CD4-positive, alpha-beta T cell treated with Interferon gamma for 1 hour (primary cell): ENCODE results near the gene MTPN.

Experiments used
- DNase-seq: peaks from one replicate; pipeline ENCODE4 v3.0.0-alpha.2; 2020

Gene MTPN

GRCh38 chr7:135920478-135920877 lies 56.7 kb downstream of the MTPN start:
- DNase-seq: no peak

DNA sequence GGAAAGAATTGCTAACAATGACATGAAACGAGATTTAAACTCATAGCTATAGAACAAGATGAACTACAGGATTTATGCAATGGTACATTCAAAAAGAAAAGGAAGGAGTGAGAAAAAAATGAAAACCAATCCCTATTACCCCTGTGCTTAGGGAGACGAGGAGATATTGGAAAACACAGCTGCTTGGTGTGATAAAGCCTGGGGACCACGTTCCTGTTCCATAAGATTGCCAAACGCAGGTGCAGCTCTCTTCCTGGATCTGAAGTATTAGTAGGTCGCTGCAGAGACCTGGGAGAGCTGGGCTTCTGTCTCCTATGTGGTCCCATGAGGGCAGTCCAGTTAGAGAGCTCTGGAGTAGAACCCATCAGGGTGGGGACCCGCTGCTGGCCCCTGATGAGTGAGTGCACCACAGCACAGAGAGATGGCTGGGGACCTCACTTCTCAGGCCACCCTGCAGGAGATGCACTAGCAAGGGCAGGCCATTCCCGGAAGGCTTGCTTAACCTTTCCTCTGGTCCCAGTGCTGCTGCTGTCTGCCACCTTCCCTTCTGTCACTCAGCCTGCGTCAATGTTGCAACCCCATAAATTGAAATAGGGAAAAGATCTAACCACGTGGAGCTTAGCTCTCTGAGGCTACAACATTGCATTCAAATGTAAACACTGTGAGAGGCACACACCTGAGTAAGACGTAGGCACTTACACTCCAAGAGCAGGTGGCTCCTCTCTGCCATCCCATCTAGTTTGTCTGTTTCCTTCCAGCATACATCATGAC lies 57.9 kb downstream of the MTPN start:
- DNase-seq: no peak

DNA sequence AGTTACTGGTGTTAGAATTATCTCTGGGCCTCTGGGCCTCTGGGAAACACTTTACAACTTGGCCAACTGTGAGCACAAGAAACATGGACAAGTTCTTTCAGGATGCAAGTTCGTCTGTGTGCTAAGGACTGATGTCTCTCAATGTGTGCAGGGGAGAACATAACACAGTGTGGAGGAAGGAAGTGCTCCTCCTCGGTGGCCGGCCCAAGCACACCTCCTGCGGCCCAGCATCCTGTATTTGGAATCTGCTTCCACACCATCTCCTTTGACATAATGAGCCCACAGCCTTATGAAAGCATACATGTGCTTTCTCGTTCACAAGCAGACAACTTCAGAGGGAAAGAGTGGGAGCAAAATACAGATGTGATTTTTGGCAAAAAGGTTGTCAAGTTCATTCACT lies 59.0 kb downstream of the MTPN start:
- DNase-seq: no peak

DNA sequence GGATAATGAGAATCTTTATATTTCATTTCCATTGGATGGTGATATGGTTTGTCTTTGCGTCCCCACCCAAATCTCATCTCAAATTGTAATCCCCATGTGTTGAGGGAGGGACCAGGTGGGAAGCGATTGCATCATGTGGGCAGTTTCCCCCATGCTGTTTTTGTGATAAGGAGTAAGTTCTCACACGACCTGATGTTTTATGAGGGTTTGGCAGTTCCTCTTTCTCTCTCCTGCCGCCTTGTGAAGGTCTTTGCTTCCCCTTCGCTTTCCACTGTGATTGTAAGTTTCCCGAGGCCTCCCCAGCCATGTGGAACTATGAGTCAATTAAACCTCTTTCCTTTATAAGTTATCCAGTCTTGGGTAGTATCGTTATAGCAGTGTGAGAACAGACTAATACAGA lies 59.4 kb downstream of the MTPN start:
- no peak for DNase-seq

- DNase-seq: no peak
These were observed 62.8 kb downstream of the MTPN start for GRCh38 chr7:135914346-135914745.

GRCh38 chr7:135913404-135913803 lies 63.8 kb downstream of the MTPN start:
- no peak for DNase-seq

- DNase-seq: no peak
These were observed 66.1 kb downstream of the MTPN start for GRCh38 chr7:135911099-135911498.

- DNase-seq: no peak
These were observed 66.6 kb downstream of the MTPN start for GRCh38 chr7:135910393-135911036.

DNA sequence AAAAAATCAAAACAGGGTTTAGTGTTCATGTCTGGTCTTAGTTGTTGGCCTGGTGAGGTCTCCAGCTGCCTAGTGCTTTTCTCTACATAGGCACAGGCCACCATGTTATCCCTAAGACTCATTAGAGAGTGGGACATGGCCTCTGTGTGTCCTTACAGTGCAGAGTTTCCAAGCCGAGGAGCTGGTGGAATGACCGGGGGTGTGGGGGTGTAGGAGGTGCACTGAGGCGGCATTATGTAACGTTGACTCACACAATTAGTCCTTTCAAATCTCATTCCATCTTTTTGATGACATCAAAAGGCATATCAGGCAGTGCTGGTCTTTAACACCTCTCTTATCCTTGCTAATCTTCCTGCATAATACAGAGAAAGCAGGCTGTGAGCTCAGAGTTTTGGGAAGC lies 71.3 kb downstream of the MTPN start:
- no peak for DNase-seq

GRCh38 chr7:135905355-135905754 lies 71.8 kb downstream of the MTPN start:
- DNase-seq: no peak

GRCh38 chr7:135904282-135904681 lies 72.9 kb downstream of the MTPN start:
- DNase-seq: no peak

DNA sequence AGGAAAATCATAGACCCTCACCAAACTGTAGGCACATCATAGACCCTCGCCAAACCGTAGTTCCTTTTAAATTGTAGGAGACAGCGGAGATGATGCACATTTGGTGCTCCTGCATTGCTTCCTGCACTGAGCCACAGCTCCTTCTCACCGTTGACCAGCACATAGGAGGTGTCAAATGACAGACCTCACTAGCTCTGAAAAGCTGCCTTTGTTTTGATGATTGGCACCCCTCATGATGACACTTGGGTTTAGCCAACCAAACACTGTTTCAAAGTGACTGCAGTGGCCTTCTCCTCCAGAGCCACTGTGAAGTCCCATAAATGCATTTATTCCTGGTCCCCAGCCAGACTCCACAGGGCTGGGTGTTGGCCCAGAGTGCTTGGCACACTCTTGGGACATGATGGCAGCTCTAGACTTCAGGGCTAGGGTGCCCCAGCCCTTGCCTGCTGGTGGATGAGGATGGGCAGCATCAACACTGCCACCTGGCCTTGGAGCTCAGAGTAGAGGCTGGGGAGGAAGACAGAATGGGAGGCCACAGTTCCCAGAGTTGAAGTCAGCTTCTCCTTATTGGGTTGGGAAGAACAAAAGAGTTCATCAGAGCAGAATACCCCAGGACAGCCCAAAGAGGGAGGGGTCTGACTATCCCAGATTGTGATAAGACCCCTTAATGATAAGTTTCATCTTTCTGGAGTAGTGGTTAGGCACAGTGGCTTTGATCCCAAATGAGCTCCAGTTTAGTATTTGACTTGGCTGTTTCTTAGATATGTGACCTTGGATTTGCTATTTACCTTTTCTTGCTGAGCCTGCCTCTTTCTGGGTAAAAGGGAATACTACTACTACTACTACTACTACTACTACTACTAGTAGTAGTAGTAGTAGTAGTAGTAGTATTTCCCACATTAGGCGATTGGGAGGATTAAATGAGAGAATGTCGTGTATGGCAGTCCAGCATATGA lies 75.3 kb downstream of the MTPN start:
- DNase-seq: no peak

- DNase-seq: no peak
These were observed 77.1 kb downstream of the MTPN start for GRCh38 chr7:135900065-135900546.

GRCh38 chr7:135899458-135900064 lies 77.6 kb downstream of the MTPN start:
- no peak for DNase-seq

DNA sequence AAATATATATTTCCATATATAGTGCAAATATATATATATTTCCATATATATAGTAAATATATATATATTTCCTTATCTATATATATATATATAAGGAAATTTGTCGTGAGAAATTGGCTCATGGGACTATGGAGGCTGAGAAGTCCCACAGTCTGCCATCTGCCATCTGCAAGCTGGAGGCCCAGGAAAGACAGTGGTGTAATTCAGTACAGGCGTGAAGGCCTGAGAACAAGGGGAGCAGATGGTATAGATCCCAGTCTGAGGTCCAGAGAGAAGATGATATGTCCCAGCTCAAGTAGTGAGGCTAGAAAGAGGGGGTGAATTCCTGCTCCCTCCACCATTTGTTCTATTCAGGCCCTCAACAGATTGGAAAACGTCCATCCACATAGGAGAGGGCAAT lies 78.9 kb downstream of the MTPN start:
- no peak for DNase-seq

DNA sequence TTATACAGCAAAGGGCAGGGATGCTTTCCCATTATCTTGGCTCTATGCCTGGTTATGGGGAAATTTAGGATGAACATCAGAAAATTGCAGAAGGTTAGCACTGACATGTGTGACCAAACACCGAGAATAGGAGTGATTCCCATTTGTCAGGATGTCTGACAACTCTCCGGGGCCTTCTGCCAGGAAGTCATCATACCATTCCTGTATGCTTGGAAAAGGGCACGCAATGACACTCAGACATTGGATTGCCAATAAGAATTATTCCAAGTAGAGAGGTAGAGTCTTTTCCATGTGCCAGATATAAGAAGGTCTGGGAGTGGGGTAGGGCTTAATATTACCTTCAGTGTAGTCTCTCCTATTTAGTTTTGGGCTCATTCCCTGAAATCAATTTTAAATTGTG lies 82.3 kb downstream of the MTPN start:
- DNase-seq: no peak

GRCh38 chr7:135889823-135890222 lies 87.3 kb downstream of the MTPN start:
- no peak for DNase-seq

DNA sequence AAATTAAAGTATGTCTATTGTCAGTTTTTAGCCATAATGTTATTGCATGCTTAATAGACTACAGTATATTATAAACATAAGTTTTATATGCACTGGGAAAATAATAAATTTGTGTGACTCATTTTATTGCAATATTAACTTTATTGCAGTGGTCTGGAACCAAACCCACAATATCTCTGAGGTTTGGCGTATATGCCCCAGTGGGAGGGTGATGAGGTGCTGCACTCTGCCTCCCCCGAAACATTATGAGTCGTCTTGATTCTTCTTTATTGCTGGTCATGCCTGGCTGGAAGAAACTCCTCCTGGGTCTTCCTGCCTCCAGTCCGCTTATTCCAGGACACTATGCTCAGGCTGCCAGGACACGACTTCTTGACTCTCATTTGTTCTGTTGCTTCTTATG lies 88.4 kb downstream of the MTPN start:
- no peak for DNase-seq

GRCh38 chr7:135886345-135887132 lies 90.6 kb downstream of the MTPN start:
- DNase-seq: no peak

- DNase-seq: no peak
These were observed 92.5 kb downstream of the MTPN start for GRCh38 chr7:135884495-135885232.

DNA sequence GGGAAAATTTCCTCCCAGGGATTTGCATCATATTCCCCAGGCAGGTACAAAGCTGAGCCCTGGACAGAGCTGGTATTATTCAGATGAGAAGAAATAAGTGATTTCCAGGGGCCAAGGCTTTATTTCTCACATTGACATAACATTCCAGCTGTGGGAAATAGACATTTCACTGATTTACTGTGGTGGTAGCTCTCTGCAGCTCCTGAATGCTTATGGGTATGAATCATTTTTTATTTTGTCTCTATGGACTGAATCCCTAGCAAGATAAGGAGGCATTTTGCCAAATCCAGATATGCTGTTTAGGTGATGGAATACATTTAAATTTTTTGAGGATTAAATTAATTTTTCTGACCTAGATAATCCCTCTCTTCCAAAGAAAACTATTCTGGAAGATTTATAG lies 97.9 kb downstream of the MTPN start:
- DNase-seq: no peak
